OCI-LY3 (cell line): ENCODE results near the gene TTC17.

ENCODE experiments used
- H2AFZ ChIP-seq: fragments of 200-600, 300-600 bp; shearing (Covaris generic); 2 replicates; pipeline ENCODE4 v1.6.0; 2014; ENCODE audit warnings: antibody characterized with exemption, low read depth, low read length
- H3K27ac ChIP-seq: fragments of 200-600, 300-600 bp; sonication (generic); 2 replicates; pipeline ENCODE4 v1.5.1; 2014; ENCODE audit warnings: mild to moderate bottlenecking, low read length, moderate library complexity, mixed read lengths
- H3K27me3 ChIP-seq: fragments of 200-600, 300-600 bp; sonication (generic); 2 replicates; pipeline ENCODE4 v1.6.1; 2014; ENCODE audit warnings: low read depth, low read length, mixed read lengths
- H3K36me3 ChIP-seq: fragments of 200-600, 300-600 bp; sonication (generic); replicated peaks from 2 replicates; pipeline ENCODE3; 2014; ENCODE audit warnings: low read depth, low read length, mixed read lengths
- H3K4me1 ChIP-seq: fragments of 300-600, 200-600 bp; sonication (generic); 2 replicates; pipeline ENCODE4 v1.6.1; 2014; ENCODE audit warnings: low read length, mixed read lengths
- H3K4me2 ChIP-seq: fragments of 200-600, 300-600 bp; sonication (generic); 2 replicates; pipeline ENCODE4 v1.6.1; 2014; ENCODE audit warnings: low read length, mixed read lengths
- H3K4me3 ChIP-seq: fragments of 300-600, 200-600 bp; sonication (generic); 2 replicates; pipeline ENCODE4 v1.5.1; 2014; ENCODE audit warnings: antibody characterized with exemption, mild to moderate bottlenecking, low read length, moderate library complexity
- H3K79me2 ChIP-seq: fragments of 300-600, 200-600 bp; shearing (Covaris generic); 2 replicates; pipeline ENCODE4 v1.6.1; 2014; ENCODE audit warnings: mild to moderate bottlenecking, low read length, mixed read lengths
- H3K9ac ChIP-seq: fragments of 300-600, 200-600 bp; shearing (Covaris generic); 2 replicates; pipeline ENCODE4 v1.6.0; 2014; ENCODE audit warnings: mild to moderate bottlenecking, low read length, moderate library complexity
- H3K9me3 ChIP-seq: fragments of 200-600, 300-600 bp; shearing (Covaris generic); 2 replicates; pipeline ENCODE4 v1.6.1; 2014; ENCODE audit warnings: low read length, mixed read lengths; ENCODE audit not compliant: insufficient read depth
- H4K20me1 ChIP-seq: fragments of 200-600, 300-600 bp; sonication (generic); 2 replicates; pipeline ENCODE4 v1.6.1; 2016; ENCODE audit warnings: low read length, mixed read lengths; ENCODE audit not compliant: insufficient read depth
- EZH2phosphoT487 ChIP-seq: fragments of 200-600 bp; shearing (Covaris generic); IDR thresholded peaks from 2 replicates; pipeline ENCODE4 v1.6.1; 2018; ENCODE audit warnings: antibody characterized with exemption, mixed run types, low read depth
- TF ChIP-seq, protein P1 (sequence below): fragments of 200-600, 300-600 bp; sonication (generic); IDR thresholded peaks from 2 replicates; pipeline ENCODE4 v1.5.1; 2014; ENCODE audit warnings: antibody characterized with exemption, low read length, low read depth

The TTC17 gene

DNA sequence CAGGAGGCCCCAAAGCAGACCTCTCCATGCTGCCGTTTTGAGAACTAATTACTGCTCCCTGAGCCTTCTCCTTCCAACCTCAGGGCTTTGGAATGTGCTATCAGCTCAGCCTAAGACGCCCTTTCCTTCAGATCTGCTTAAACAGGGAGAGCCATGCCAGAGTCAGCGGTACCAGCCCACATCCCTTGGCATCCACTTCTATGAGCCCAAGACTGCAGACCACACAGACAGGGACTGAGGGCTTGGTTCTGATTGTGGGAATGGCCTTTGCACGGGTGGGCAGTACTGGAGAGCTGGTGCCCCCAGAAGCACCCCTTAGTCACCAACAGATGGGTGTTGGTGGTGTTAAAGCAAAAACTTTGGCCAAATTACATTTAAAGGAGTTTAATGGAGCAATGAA, 146.5 kb downstream of the TTC17 start:
- H3K27ac ChIP-seq = no peak overlapping the region
- H3K9ac ChIP-seq = no peak overlapping the region
- H3K27me3 ChIP-seq = peaks cover 12% of the 10 kb centered on the region
- H3K4me2 ChIP-seq = no peak overlapping the region
- H3K4me3 ChIP-seq = no peak overlapping the region
- H4K20me1 ChIP-seq = no peaks in the 10 kb centered on the region
- no peaks in the 10 kb centered on the region for H3K9me3 ChIP-seq
- TF ChIP-seq, protein P1, sequence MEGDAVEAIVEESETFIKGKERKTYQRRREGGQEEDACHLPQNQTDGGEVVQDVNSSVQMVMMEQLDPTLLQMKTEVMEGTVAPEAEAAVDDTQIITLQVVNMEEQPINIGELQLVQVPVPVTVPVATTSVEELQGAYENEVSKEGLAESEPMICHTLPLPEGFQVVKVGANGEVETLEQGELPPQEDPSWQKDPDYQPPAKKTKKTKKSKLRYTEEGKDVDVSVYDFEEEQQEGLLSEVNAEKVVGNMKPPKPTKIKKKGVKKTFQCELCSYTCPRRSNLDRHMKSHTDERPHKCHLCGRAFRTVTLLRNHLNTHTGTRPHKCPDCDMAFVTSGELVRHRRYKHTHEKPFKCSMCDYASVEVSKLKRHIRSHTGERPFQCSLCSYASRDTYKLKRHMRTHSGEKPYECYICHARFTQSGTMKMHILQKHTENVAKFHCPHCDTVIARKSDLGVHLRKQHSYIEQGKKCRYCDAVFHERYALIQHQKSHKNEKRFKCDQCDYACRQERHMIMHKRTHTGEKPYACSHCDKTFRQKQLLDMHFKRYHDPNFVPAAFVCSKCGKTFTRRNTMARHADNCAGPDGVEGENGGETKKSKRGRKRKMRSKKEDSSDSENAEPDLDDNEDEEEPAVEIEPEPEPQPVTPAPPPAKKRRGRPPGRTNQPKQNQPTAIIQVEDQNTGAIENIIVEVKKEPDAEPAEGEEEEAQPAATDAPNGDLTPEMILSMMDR = no peak
- no peak for TF ChIP-seq EZH2phosphoT487
- H3K4me1 ChIP-seq = no peaks in the 10 kb centered on the region
- H2AFZ ChIP-seq = no peak overlapping the region
- no peaks in the 10 kb centered on the region for H3K36me3 ChIP-seq
- no peaks in the 10 kb centered on the region for H3K79me2 ChIP-seq

DNA sequence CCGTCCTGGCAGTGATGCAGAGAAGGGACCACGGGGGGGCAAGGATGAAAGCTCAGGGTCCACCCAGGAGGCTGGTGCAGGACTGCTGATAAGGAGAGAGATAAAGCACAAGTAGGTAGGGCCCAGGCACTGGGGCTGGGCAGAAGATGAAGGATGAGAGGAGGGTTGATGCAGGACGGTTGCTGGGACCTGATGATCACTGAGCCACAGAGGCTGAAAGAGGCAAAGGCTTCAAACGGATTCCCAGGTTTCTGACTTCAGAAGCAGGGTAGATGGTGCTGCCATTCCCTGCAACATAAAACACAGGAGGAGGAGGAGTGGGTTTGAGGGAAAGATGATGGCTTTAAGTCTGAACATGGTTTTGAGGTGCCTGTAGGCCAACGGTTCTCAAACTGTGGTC, 148.5 kb downstream of the TTC17 start:
- H4K20me1 ChIP-seq = no peaks in the 10 kb centered on the region

DNA sequence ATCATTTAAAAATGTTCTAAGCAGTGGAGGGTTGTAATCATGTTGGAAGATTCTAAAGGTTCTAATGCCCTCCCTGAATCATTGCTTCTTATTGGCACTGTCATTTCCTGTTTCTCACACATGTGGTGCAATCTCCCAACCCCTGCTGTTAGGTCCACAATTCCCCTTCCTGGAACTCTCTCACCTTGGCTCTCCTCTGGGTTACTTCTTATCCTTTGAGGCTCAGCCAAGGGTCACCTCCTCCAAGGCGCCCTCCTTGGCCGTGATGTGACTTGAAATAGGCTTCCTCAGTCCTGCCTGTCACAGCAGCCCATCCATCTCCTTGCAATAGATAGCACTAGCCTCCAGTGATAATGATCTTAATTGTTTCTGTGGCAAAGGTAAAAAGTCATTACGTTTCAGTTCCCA, 149.8 kb downstream of the TTC17 start:
- H3K27me3 ChIP-seq = peaks cover 33% of the 10 kb centered on the region; the same call in 1 of the 2 replicates
- no peak overlapping the region for H3K4me3 ChIP-seq
- no peaks in the 10 kb centered on the region for H3K36me3 ChIP-seq
- no peak for TF ChIP-seq EZH2phosphoT487
- TF ChIP-seq, protein P1 = no peak
- no peak overlapping the region for H3K4me2 ChIP-seq
- H3K9ac ChIP-seq = no peak overlapping the region
- no peaks in the 10 kb centered on the region for H3K4me1 ChIP-seq
- no peak overlapping the region for H3K27ac ChIP-seq
- no peaks in the 10 kb centered on the region for H3K79me2 ChIP-seq
- no peak overlapping the region for H2AFZ ChIP-seq
- H4K20me1 ChIP-seq = no peaks in the 10 kb centered on the region
- no peaks in the 10 kb centered on the region for H3K9me3 ChIP-seq

More for the DNA sequence above, 148.5 kb downstream of the TTC17 start:
- H3K27ac ChIP-seq = no peak overlapping the region
- H3K9ac ChIP-seq = no peak overlapping the region
- H3K4me2 ChIP-seq = no peak overlapping the region
- no peak for TF ChIP-seq EZH2phosphoT487
- TF ChIP-seq, protein P1 = no peak
- H3K4me3 ChIP-seq = no peak overlapping the region
- no peaks in the 10 kb centered on the region for H3K79me2 ChIP-seq
- H3K27me3 ChIP-seq = peaks cover 22% of the 10 kb centered on the region
- no peaks in the 10 kb centered on the region for H3K36me3 ChIP-seq
- no peaks in the 10 kb centered on the region for H3K9me3 ChIP-seq
- no peak overlapping the region for H2AFZ ChIP-seq
- no peaks in the 10 kb centered on the region for H3K4me1 ChIP-seq

DNA sequence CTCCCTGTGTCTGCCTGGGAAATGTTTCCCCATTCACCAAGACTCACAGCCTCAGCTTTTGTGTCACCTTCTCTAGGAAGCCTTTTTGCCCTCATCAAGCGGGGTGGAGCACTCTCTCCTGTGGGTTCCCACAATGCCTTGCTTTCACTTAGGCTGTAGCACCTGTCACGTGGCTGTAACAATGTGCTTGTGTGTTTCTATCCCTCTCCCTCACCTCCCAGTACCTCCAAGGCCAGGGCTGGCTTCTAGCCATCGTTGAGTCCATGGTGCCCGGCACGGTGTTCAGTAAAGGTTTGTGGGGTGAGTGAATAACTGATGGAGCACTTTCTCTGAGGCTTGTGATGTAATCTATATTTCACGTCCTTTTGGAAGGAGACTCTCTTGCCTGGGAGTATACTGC, 153.2 kb downstream of the TTC17 start:
- no peak overlapping the region for H2AFZ ChIP-seq
- no peaks in the 10 kb centered on the region for H3K9me3 ChIP-seq
- H3K27me3 ChIP-seq = peaks cover 57% of the 10 kb centered on the region; the same call in 1 of the 2 replicates
- TF ChIP-seq, protein P1 = no peak
- TF ChIP-seq EZH2phosphoT487 = no peak
- no peak overlapping the region for H3K4me3 ChIP-seq
- no peaks in the 10 kb centered on the region for H3K79me2 ChIP-seq
- H3K27ac ChIP-seq = no peak overlapping the region
- H3K4me1 ChIP-seq = peaks cover 6% of the 10 kb centered on the region
- H4K20me1 ChIP-seq = no peaks in the 10 kb centered on the region
- no peak overlapping the region for H3K4me2 ChIP-seq
- H3K9ac ChIP-seq = no peak overlapping the region
- H3K36me3 ChIP-seq = no peaks in the 10 kb centered on the region
